IMR-90 (cell line): ENCODE data around the gene NUP98. TPM values are rescaled to one million over a fixed set of nuclear protein-coding genes. Genes with fewer than 3 reads are reported as not detected.

ENCODE experiments used
- ATAC-seq: fragments of 200-7000 bp; cut with Tn5 transposase; 2 replicates; pipeline ENCODE4 v1.9.1; 2020; ENCODE audit warnings: low read depth, mild to moderate bottlenecking, moderate library complexity
- BruUV-seq: library from RNA; stranded (reverse); fragments of 400-500 nt; replicated peaks from 2 replicates; lab custom pipeline; 2021; lab: Mats Ljungman, UMichigan
- CTCF ChIA-PET: fragments of 300-600 bp; formaldehyde crosslinking; extraction: SDS; loops from one replicate; lab custom pipeline; 2021; ENCODE audit warnings: antibody characterized with exemption; lab: Yijun Ruan, JAX
- POLR2A ChIA-PET: fragments of 300-600 bp; sonication (Branson Sonifier 250); formaldehyde crosslinking; loops from one replicate; lab custom pipeline; 2022; ENCODE audit warnings: antibody characterized with exemption; ENCODE audit not compliant: unreplicated experiment; lab: Charles Lee
- DNase-seq: peaks from one replicate; pipeline ENCODE4 v3.0.0; 2013
- H2AFZ ChIP-seq: replicated peaks from 2 replicates; pipeline ENCODE3; 2013; ENCODE audit warnings: low read length, mild to moderate bottlenecking; ENCODE audit not compliant: poor library complexity
- H2AK5ac ChIP-seq: 2 replicates; pipeline ENCODE4 v1.6.1; 2013; ENCODE audit warnings: low read depth, low read length, inconsistent platforms
- H2AK9ac ChIP-seq: replicated peaks from 2 replicates; pipeline ENCODE3; 2013; ENCODE audit warnings: mild to moderate bottlenecking, low read depth, low read length, moderate library complexity; ENCODE audit not compliant: poor library complexity
- H2BK120ac ChIP-seq: 2 replicates; pipeline ENCODE4 v1.6.1; 2013; ENCODE audit warnings: low read depth, low read length, inconsistent platforms
- H2BK15ac ChIP-seq: 3 replicates; pipeline ENCODE4 v1.6.1; 2013; ENCODE audit warnings: low read depth, low read length, inconsistent platforms
- H2BK20ac ChIP-seq: 2 replicates; pipeline ENCODE4 v1.6.1; 2013; ENCODE audit warnings: low read depth, mild to moderate bottlenecking, inconsistent platforms, low read length, moderate library complexity
- H2BK5ac ChIP-seq: 2 replicates; pipeline ENCODE4 v1.6.1; 2013; ENCODE audit warnings: mild to moderate bottlenecking, low read depth, low read length, inconsistent platforms; ENCODE audit not compliant: poor library complexity, severe bottlenecking
- H3K14ac ChIP-seq: replicated peaks from 2 replicates; pipeline ENCODE4 v1.6.1; 2013; ENCODE audit warnings: low read depth, low read length, inconsistent platforms
- H3K18ac ChIP-seq: 2 replicates; pipeline ENCODE4 v1.6.1; 2013; ENCODE audit warnings: low read depth, low read length, control low read depth
- H3K23ac ChIP-seq: 2 replicates; pipeline ENCODE4 v1.6.1; 2013; ENCODE audit warnings: low read depth, low read length, inconsistent platforms
- H3K27ac ChIP-seq: 2 replicates; pipeline ENCODE4 v1.5.1; 2013; ENCODE audit warnings: mild to moderate bottlenecking, control low read depth, low read length; ENCODE audit not compliant: insufficient read depth
- H3K27me3 ChIP-seq: 2 replicates; pipeline ENCODE4 v1.6.1; 2013; ENCODE audit warnings: low read length; ENCODE audit not compliant: control insufficient read depth, insufficient read depth
- H3K36me3 ChIP-seq: 2 replicates; pipeline ENCODE4 v1.6.1; 2013; ENCODE audit warnings: low read length, mixed read lengths; ENCODE audit not compliant: control insufficient read depth, insufficient read depth
- H3K4ac ChIP-seq: 2 replicates; pipeline ENCODE4 v1.6.1; 2013; ENCODE audit warnings: low read depth, low read length, inconsistent platforms
- H3K4me1 ChIP-seq: 2 replicates; pipeline ENCODE4 v1.6.1; 2013; ENCODE audit warnings: low read length, mixed read lengths; ENCODE audit not compliant: control insufficient read depth, insufficient read depth
- H3K4me2 ChIP-seq: 2 replicates; pipeline ENCODE4 v1.6.1; 2013; ENCODE audit warnings: low read depth, mild to moderate bottlenecking, control low read depth, low read length, moderate library complexity
- H3K4me3 ChIP-seq: 2 replicates; pipeline ENCODE4 v1.5.1; 2013; ENCODE audit warnings: low read depth, mild to moderate bottlenecking, control low read depth, low read length, moderate library complexity; ENCODE audit not compliant: insufficient read depth
- H3K56ac ChIP-seq: 2 replicates; pipeline ENCODE4 v1.6.1; 2013; ENCODE audit warnings: low read length, inconsistent platforms; ENCODE audit not compliant: insufficient read depth; ENCODE audit errors: extremely low read depth
- H3K79me1 ChIP-seq, 2 experiments: 2 replicates each; pipeline ENCODE4 v1.6.1; 2013; ENCODE audit warnings: low read length in 2 of 2, inconsistent platforms in 1 of 2, low read depth in 1 of 2
- H3K9ac ChIP-seq: 2 replicates; pipeline ENCODE4 v1.6.1; 2013; ENCODE audit warnings: low read depth, low read length, control low read depth
- H3K9me1 ChIP-seq: 2 replicates; pipeline ENCODE4 v1.6.1; 2013; ENCODE audit warnings: low read length, inconsistent platforms; ENCODE audit not compliant: insufficient read depth
- H3K9me3 ChIP-seq: 2 replicates; pipeline ENCODE4 v1.6.1; 2013; ENCODE audit warnings: low read length; ENCODE audit not compliant: control insufficient read depth, insufficient read depth
- H4K20me1 ChIP-seq: 2 replicates; pipeline ENCODE4 v1.6.1; 2013; ENCODE audit warnings: low read length, inconsistent platforms; ENCODE audit not compliant: insufficient read depth
- H4K5ac ChIP-seq: 2 replicates; pipeline ENCODE4 v1.6.1; 2013; ENCODE audit warnings: mild to moderate bottlenecking, low read depth, low read length, control low read depth
- H4K8ac ChIP-seq, 2 experiments: 2 replicates each; pipeline ENCODE4 v1.6.1; 2013; ENCODE audit warnings: low read depth in 2 of 2, low read length in 2 of 2, control low read depth in 1 of 2, inconsistent platforms in 1 of 2
- H4K91ac ChIP-seq: 2 replicates; pipeline ENCODE4 v1.6.1; 2013; ENCODE audit warnings: low read depth, low read length, inconsistent platforms; ENCODE audit not compliant: insufficient read depth
- CEBPB ChIP-seq: IDR thresholded peaks from 2 replicates; pipeline ENCODE4 v1.6.1; 2012; ENCODE audit warnings: low read depth, low read length, improper control_type of control experiment
- MXI1 ChIP-seq: IDR thresholded peaks from 2 replicates; pipeline ENCODE4 v1.6.1; 2012; ENCODE audit warnings: low read depth, mild to moderate bottlenecking, low read length, moderate library complexity, borderline replicate concordance
- WGBS, 2 experiments: methylation state at CpG; one replicate each; pipeline versions ENCODE4 v1.1.5 to v1.1.7; 2013; ENCODE audit warnings: missing lambda C conversion rate in 2 of 2; ENCODE audit not compliant: insufficient read length in 1 of 2; ENCODE audit errors: extremely low coverage in 2 of 2; 5-methylcytosine and 5-hydroxymethylcytosine counted together
- dilution Hi-C: fragments of 300-500 bp; cut with HindIII; formaldehyde crosslinking; loops from one replicate; pipeline ENCODE4 v1.14.3; 2018; ENCODE audit warnings: low sequenced_read_pairs; ENCODE audit not compliant: unreplicated experiment
- in situ Hi-C: fragments of 300-500 bp; cut with MboI; formaldehyde crosslinking; loops from 3 replicates; pipeline ENCODE4 v1.14.3; 2019; ENCODE audit warnings: low sequenced_read_pairs, inconsistent platforms, mixed read lengths
- intact Hi-C: fragments of 100-400 bp; cut with micrococcal nuclease; formaldehyde crosslinking; loops from 2 replicates; pipeline ENCODE4 v1.10.0; 2022
- polyA plus RNA-seq, 3 experiments: library from polyadenylated mRNA; depleted of rRNA; stranded (reverse); fragments of >200 nt; gene quantifications; 2 replicates each; pipeline ENCODE4 v1.2.3, GENCODE V29; 2012; ENCODE audit warnings: low replicate concordance in 1 of 3
- total RNA-seq: library from RNA; depleted of rRNA; stranded (reverse); fragments of >200 nt; gene quantifications from 2 replicates; pipeline ENCODE4 v1.2.3, GENCODE V29; 2012
- TF ChIP-seq, protein P1 (sequence below): conservative IDR thresholded peaks from 2 replicates; pipeline ENCODE4 v1.5.1; 2012; ENCODE audit warnings: mild to moderate bottlenecking, low read depth, low read length, improper control_type of control experiment

NUP98 gene
- total and polyA plus RNA-seq, 2 of the 4 experiments (the other 2 are of a cell fraction), result 103 to 138 TPM

- no peaks in the 10 kb centered on the region for H4K20me1 ChIP-seq
- no TSS peak for BruUV-seq
- no peak overlapping the region for H3K56ac ChIP-seq
- DNase-seq, result no peak
- no peak overlapping the region for H3K4me2 ChIP-seq
- no peaks in the 10 kb centered on the region for H3K9me1 ChIP-seq
- TF ChIP-seq MXI1 (no peak), CEBPB (no peak)
- TF ChIP-seq, protein P1, sequence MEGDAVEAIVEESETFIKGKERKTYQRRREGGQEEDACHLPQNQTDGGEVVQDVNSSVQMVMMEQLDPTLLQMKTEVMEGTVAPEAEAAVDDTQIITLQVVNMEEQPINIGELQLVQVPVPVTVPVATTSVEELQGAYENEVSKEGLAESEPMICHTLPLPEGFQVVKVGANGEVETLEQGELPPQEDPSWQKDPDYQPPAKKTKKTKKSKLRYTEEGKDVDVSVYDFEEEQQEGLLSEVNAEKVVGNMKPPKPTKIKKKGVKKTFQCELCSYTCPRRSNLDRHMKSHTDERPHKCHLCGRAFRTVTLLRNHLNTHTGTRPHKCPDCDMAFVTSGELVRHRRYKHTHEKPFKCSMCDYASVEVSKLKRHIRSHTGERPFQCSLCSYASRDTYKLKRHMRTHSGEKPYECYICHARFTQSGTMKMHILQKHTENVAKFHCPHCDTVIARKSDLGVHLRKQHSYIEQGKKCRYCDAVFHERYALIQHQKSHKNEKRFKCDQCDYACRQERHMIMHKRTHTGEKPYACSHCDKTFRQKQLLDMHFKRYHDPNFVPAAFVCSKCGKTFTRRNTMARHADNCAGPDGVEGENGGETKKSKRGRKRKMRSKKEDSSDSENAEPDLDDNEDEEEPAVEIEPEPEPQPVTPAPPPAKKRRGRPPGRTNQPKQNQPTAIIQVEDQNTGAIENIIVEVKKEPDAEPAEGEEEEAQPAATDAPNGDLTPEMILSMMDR, result no peak
- H3K14ac ChIP-seq, result no peak overlapping the region
- H2BK120ac ChIP-seq, result no peak overlapping the region
- 100% methylated on average over 2 of the region's 2 CpGs; no CpG with 5 or more reads in 1 of the 2 experiments for WGBS, 2 experiments
- no peaks in the 10 kb centered on the region for H3K27me3 ChIP-seq
- ATAC-seq, result no peak
- H3K18ac ChIP-seq, result no peak overlapping the region
- H3K4ac ChIP-seq, result no peak overlapping the region
- no peak overlapping the region for H2AFZ ChIP-seq
- in situ Hi-C loops, result no loop called here
- POLR2A ChIA-PET, result no interaction called here
- H2BK20ac ChIP-seq, result no peak overlapping the region
- no peaks in the 10 kb centered on the region for H3K9me3 ChIP-seq
- no peak overlapping the region for H4K91ac ChIP-seq
- H2BK5ac ChIP-seq, result no peak overlapping the region
- H3K4me1 ChIP-seq, result 0 out of 2 replicates have a peak, but pooled peaks cover 2% of the 10 kb centered on the region
- dilution Hi-C loops, result no loop called here
- H4K8ac ChIP-seq, result no peak overlapping the region
- intact Hi-C loops, result no loop called here
- no peaks in the 10 kb centered on the region; a peak in 1 of 4 replicates for H3K79me1 ChIP-seq
- H4K5ac ChIP-seq, result no peak overlapping the region
- no peak overlapping the region for H2AK9ac ChIP-seq
- H3K9ac ChIP-seq, result no peak overlapping the region
- no peak overlapping the region for H3K27ac ChIP-seq
- no peak overlapping the region for H2BK15ac ChIP-seq
- peaks cover 3% of the 10 kb centered on the region for H3K36me3 ChIP-seq
- CTCF ChIA-PET, result no interaction called here
- H3K4me3 ChIP-seq, result no peak overlapping the region
- no peak overlapping the region for H3K23ac ChIP-seq
- no peak overlapping the region for H2AK5ac ChIP-seq
These were observed 19.3 kb upstream of the NUP98 start for GRCh38 chr11:3816673-3817072.
